Peyer's patch (tissue), 4 donors: ENCODE measurements around the gene DHX38.
"Not testable (repeated sequence)": the region's sequence is repeated elsewhere in the genome, so short reads cannot be mapped to it uniquely, and the experiment has no call there.

Experiments
- CTCF ChIP-seq, 6 experiments: fragments of 450-650 bp in 4 of 6; fragments of 200-600 bp in 2 of 6; sonication (generic) in 1 of 6; IDR thresholded peaks; one replicate each; pipeline ENCODE4 v1.5.1; 2017 to 2019; ENCODE audit warnings: antibody characterized with exemption in 6 of 6, mild to moderate bottlenecking in 3 of 6, moderate library complexity in 1 of 6
- POLR2A ChIP-seq, 2 donors: fragments of 450-650 bp; IDR thresholded peaks; one replicate each; pipeline ENCODE4 v1.5.1; 2017; ENCODE audit warnings: antibody characterized with exemption in 2 of 2, mild to moderate bottlenecking in 2 of 2, moderate library complexity in 2 of 2

GRCh38 chr16:72075067-72075466, 18.6 kb upstream of the DHX38 start:
- TF ChIP-seq CTCF, POLR2A (IDR thresholded peaks at IDR 0.05): not testable (repeated sequence)
